T1000 (cell line): ENCODE results near the gene RPUSD1.
A peak's percentile ranks its signal among the peaks of the same experiment; 100 is the strongest.
"Not testable (repeated sequence)": the region's sequence is repeated elsewhere in the genome, so short reads cannot be mapped to it uniquely, and the experiment has no call there.

Experiments used
- DNase-seq: peaks from one replicate; lab custom pipeline; 2025; ENCODE audit warnings: mixed read lengths; lab: John Stamatoyannopoulos, UW

The RPUSD1 gene

DNA sequence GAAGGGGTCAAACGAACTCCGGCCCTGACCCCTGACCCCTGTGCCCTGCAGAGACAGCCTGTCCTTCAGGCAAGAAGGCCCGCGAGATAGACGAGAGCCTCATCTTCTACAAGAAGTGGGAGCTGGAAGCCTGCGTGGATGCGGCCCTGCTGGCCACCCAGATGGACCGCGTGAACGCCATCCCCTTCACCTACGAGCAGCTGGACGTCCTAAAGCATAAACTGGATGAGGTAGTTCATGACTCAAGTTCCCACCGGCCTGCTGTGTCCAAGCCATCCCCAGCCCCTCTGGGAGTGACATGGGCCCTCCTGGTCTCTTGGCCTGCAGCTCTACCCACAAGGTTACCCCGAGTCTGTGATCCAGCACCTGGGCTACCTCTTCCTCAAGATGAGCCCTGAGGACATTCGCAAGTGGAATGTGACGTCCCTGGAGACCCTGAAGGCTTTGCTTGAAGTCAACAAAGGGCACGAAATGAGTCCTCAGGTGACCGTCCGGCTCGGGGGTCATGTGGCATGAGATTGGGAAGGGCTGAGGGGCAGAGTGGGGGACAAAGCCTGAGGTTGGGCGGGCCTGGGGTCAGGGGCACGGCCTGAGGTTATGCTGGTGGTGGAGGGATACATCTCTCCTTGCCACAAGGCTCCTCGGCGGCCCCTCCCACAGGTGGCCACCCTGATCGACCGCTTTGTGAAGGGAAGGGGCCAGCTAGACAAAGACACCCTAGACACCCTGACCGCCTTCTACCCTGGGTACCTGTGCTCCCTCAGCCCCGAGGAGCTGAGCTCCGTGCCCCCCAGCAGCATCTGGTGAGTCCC is 22.0 kb downstream of the RPUSD1 start:
- DNase-seq: no peak

DNA sequence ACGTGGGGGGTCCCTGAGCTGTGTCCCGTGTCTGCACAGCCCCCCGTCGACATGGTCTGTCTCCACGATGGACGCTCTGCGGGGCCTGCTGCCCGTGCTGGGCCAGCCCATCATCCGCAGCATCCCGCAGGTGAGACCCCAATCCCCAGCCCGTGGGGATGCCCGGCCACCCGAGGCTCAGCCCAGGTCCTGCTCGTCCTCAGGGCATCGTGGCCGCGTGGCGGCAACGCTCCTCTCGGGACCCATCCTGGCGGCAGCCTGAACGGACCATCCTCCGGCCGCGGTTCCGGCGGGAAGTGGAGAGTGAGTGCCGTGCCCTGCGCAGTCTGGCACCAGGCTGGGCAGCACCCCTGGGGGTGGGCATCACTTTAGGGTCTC is 22.7 kb downstream of the RPUSD1 start:
- no peak for DNase-seq

DNA sequence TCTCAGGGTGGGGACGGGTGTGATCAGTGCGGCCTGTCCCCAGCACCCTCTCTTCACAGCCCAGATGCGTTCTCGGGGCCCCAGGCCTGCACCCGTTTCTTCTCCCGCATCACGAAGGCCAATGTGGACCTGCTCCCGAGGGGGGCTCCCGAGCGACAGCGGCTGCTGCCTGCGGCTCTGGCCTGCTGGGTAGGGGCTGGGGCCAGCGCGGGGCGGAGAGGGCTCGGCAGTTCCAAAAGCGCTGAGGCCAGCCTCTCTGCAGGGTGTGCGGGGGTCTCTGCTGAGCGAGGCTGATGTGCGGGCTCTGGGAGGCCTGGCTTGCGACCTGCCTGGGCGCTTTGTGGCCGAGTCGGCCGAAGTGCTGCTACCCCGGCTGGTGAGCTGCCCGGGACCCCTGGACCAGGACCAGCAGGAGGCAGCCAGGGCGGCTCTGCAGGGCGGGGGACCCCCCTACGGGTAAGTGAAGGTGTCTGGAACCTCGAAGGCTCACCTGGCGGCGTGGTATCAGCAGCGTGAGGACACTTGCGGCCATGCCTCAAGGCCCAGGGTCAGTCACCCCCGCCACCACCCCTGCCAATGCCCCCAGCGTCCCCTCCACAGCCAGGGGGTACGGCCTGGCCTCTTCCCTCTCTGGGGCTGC is 23.2 kb downstream of the RPUSD1 start:
- no peak for DNase-seq

DNA sequence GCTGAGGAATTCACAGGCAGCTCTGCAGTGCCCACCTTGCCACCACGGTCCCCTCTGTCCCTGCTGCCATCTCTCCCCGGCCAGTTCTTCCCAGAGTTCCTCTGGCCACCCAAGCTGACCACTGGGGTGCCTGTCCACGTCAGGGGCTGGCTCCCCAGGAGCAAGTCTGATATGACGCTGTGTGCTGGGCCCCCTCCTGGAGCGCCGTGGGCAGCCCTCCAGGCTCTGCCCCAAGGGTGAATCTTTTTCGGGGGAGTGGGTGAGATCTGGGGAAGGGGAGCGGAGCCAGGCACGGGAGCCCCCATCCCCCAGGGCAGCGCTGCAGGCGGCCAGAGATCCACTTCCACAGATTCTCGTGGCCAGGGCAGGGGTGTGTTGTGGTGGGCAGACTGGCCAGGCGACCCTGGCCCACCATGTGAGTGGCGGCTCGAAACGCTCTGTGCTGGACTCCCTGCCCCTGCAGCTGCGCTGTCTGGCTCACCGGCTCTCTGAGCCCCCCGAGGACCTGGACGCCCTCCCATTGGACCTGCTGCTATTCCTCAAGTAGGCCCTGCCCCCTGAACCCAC is 23.9 kb downstream of the RPUSD1 start:
- DNase-seq: no peak

DNA sequence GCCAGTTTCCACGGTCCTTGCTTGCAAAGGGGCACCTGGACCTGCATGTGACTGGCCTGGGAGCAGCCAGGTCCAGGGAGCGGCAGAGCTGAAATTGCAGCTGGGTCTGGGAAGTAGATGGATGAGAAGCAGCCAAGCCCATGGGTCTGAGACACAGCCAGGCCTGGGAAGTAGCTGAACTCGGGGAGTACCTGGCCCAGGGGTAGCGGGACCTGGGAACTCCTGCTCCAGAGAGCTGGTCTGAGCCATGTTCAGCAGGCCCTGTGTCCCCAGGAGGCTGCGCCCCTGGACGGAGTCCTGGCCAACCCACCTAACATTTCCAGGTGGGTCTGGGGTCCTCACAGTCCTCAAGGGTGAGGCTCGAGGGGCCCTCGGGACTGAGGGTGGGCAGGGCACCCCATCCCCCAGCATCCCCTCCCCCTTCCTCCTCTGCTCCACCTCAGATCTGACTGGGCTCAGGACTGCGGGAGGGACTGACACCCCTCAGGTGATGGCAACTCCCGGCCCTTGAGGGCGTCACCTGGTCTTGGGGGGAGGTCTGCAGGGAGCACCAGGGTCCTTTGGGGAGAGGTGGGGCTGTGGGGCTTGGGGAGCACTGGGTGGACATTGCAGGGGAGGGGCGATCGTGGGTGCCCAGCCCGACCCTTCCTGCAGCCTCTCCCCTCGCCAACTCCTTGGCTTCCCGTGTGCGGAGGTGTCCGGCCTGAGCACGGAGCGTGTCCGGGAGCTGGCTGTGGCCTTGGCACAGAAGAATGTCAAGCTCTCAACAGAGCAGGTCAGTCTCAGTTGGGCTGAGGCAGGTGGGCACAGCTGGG is 24.6 kb downstream of the RPUSD1 start:
- DNase-seq: no peak

DNA sequence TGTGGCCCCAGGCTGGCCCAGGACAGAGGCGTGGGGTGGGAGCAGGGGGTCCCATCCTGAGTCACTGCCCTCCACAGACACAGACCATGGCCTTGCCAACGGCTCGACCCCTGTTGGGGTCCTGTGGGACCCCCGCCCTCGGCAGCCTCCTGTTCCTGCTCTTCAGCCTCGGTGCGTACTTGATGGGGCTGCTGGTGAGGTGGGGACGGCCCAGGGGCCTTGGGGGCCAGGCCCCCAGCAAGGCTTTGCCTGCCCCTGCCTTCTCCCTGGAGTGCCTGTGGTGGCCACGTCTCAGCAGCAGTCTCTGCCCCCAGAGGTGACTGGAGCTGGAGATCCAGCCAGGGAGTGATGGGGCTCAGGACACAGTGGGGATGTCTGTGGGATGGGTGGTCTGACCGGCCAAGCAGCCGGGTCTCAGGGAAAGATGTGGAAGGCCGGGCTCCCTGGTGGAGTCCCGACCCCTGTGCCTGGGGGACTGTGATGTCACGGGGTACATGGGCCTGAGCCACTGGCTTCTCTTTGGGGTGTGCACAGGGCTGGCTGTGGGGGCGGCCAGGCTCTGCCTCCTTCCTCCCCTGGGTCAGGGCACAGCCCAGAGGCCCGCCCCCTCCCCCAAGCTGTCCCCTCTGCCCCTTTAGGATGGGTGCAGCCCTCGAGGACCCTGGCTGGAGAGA is 25.4 kb downstream of the RPUSD1 start:
- DNase-seq: no peak

DNA sequence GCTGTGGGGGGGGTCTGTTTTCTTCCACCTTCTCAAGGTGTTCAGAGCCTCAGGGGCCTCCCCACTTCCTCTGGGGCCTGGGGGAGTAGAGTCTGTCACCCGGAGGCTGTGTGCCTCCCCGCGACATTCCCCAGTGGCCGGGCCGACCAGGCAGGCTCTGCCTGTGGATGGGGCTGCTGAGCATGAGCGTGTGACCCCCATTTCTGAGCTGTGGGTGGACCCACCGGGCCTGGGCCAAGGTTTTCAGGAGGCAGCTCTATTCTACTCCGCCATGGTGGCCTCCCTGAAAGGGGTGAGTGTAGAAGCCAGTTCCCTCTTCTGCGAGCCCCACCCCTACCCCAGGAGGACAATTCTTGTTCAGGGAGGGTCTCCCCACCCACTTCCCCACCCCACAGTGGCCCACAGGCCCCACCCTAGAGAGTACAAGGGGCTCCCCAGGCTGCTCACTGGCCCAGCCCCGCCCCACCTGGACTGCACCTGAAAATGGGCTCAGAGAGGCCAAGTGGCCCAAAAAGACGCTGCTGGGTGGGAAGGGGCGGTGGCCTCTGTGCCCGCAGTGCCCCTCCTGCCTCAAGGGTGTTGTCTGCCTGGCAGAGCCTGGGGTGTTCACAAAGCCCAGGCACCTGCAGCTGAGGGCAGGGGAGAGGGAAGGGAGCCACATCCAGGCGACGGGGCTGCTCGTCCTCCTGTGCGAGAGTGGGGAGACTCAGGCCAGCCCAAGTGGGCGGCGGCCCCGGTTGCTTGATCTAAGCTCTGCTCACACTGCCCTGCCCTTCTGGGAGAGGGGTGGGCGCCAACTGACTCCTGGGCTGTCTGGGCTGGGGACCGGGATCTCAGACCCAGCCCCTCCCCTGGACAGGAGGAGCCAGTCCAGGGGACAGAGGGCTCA is 26.3 kb downstream of the RPUSD1 start:
- DNase-seq: no peak

DNA sequence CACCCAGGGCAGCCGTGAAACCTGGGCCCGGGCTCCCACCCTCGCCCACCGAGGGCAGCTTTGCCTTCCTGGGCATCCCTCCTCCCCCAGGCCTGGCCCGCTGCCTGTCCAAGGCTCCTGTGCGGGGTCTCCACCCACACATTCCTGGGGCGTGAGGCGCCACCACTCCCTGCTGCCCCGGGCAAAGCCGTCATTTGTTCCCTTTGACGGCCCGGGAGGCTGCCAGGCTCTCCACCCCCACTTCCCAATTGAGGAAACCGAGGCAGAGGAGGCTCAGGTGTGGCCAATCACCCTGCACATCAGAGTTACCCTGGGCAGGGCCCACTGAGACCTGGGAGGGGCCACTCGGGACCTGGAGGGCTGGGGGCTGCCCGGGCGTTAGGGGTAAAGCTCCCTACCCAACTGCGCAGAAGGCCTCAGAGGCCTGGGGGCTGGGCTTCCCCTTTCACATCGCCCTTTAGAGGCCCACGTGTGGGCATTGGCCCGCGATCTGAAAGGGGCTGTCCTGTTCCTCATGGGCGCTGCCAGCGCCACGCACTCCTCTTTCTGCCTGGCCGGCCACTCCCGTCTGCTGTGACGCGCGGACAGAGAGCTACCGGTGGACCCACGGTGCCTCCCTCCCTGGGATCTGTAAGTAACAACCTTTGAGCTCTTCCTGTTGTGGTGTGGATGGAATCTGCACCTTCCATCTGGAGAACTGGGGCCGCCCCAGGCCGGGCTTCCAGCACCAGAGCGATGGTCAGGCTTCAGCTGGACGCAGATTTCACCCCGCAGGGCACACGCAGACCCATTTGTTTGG is 27.4 kb downstream of the RPUSD1 start, which contains the start of gene MSLN:
Gene MSLN (plus strand): TSS at position 190 of the 799 bp plus-strand sequence. CDS start 1,947 bp downstream, outside the sequence.
- DNase-seq: peak; percentile 51

DNA sequence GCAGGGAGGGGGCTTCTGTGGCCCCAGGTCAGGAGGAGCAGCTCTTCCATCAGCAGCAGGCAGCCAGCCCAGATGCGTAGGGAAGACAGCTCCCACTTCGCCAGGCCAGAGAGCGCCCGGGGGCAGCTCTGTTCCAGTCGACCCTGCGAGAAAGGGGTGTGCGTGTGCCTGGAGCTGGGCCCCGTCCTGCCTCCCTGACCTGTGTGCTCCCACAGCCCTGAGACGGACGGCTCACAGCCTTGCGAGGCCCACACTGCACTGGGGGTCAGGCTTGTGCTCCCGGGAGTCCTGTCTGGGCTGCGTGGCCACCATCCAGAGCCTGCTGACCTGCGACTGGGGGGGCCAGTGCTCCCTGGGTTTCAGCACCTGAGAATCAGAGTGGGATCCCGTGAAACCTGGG is 28.1 kb downstream of the RPUSD1 start:
- DNase-seq: no peak

DNA sequence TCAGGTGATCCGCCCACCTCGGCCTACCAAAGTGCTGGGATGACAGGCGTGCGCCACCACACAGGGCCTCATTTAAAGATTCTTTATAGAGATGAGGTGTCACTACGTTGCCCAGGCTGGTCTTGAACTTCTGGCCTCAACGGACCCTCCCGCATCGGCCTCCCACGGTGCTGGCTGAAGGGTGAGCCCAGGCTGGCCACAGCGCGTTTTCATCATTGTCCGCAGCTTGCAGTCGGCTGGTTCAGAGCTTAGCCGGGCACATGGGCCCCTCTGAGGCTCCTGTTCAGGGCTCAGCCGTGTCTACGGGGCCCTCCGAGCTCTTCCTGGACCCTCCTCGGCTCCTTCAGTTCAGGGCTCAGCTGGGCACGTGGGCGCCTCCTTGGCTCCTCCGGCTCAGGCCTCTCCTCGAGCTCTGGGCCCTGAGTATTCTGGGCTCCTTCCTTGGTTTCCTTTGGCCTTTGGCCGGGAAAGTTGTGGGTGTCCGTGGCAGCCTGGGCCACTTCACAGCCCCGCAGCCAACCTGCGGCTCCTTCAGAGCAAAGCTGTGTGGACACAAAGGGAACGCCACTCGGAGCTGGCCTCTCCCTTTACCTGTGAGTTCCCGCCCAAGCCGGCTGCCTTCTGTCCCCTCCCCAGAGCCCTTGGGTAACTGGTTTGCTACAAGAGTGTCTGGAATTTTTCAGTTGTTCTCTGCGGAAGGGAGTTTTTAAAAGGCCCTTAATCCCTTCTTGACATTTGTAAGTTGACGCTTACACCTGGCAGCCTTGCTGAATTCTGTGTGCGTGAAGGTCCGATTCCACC is 28.9 kb downstream of the RPUSD1 start:
- DNase-seq: no peak

DNA sequence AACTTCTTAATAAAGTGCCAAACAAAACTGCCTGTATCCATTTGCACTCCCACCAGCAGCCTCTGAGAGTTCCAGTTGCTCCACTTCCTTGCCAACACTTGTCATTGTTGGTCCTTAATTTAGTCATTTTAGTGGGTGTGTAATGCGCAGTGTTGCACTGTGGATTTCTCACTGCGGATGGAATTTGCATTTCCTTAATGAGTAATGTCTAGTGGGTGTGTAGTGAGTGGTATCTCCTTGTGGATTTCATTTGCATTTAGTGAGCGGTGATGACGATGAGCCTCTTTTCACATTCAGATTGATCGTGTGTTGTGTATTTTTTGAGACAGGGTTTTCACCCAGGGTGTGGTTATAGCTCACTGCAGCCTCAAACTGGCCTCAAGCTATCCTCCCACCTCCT is 31.8 kb downstream of the RPUSD1 start:
- DNase-seq: no peak

DNA sequence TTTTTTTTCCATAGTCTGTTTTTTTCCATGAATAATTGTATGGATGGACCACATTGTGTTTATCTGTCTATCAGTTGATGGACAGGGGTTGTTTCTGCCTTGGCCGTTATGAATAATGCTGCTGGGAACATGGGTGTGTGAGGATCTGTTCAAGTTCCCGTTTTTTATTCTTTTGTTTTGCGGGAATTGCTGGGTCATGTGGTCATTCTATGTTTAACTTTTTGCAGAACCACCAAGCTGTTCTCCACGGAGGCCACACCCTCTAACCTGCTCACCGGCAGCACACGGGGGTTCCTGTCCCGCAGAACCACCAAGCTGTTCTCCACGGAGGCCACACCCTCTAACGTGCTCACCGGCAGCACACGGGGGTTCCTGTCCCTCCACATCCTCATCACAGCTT is 33.5 kb downstream of the RPUSD1 start:
- no peak for DNase-seq

DNA sequence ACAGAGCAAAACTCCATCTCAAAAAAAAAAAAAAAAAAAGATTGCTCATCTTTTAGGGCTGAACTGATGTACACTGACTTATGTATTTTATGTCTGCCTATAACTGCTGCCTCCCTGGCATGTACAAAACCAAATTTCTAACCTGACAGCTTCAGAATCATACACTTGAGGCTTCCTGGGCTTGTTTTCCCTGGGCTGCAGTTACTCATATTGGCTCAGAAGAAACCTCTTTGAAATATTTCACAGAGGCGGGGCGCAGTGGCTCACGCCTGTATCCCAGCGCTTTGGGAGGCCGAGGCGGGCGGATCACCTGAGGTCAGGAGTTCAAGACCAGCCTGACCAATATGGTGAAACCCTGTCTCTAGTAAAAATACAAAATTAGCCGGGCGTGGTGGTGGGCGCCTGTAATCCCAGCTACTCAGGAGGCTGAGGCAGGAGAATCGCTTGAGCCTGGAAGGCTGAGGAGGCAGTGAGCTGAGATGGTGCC is 34.0 kb downstream of the RPUSD1 start:
- not testable (repeated sequence) for DNase-seq

DNA sequence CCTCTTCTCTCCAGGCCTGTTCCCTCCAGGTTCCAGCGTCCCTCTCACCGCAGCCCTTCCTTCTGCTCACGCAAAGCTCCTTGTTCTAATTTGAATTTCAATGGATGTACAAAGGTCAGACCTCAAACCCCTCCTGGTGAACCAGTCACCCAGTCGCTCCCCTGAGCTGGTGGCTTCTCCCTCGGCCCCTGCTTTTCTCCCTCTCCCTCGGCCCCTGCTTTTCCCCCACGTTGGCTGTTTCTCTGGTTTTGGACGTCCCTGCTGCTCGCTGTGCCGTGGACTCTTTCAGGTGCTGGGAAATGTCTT is 36.2 kb downstream of the RPUSD1 start:
- no peak for DNase-seq

DNA sequence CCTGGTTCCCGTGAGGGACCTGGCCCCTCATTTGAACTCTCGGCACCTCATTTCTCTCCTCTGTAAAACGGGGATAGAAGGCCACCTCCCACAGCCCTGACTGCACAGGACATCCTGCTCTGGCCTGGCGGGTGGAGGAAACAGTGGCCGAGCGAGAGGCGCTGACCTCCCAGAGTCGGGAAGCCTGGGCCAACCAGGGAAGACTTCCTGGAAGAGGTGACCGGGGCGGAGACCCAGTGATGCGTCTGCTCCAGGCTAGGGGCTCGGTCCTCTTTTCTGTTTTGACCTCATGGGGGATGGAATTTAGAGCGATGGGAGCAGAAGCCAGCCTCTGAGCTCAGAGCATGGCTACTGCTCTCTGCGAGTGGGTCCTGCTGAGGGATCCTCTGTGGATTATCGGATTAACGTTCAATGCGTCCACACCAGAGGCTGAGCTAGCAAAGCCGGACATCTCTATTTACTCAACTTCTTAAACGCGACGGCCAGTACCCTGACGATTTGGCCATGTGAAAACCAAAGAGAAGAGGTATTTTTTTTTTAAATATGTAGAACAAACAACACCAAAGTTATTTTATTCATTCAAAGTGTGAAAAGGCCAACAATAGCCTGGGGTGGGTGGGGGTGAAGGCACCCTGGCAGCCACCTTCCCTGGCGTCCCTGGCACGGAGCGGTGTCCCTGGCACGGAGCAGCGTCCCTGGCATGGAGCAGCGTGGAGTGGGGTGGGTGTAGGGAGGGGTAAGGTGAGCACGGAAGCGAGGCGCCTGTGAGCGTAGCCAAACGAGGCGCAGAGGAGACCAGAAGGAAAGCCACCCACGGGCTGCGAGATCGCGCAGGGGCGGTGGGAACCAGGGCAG is 36.8 kb downstream of the RPUSD1 start:
- no peak for DNase-seq

DNA sequence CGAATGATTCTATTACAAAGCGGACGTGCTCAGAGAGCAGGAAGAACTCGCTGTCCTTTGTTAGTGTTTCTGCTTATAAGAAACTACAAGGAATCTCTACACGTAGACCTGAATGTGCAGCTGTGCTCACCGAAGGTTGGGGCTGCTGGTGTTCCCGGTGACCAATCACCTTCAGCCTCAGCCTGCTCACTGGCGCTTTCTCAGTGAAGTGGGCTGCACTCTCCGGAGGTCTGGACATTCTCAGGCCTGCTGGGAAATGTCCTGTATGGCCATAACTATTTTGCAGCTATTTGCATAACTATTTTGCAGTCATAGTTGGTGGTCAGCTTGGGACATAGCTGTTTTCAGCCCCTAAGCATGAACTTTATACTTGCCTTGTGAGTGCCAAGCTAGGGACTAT is 37.7 kb downstream of the RPUSD1 start:
- DNase-seq: no peak

DNA sequence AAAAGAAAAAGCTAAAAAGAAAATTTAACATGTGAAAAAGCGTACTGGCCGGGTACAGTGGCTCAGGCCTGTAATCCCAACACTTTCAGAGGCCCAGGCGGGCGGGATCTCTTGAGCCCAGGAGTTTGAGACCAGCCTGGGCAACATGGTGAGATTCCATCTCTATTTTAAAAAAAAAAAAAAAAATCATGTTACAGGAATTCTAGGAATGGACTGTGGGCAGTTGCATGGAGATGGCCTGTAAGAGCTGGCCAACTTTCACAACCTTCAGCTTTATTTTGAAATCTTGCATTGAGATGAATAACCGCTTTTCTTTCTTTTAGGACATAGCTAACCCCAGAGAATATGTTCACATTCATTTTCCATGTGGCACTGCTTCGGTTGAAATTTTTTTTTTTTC is 39.2 kb downstream of the RPUSD1 start:
- DNase-seq: no peak
